GM19372 (cell line): ENCODE results near the gene MYBPH.

Experiments
- ATAC-seq: cut with Tn5 transposase; IDR thresholded peaks from one replicate; pipeline ENCODE4 v1.9.1; 2021; ENCODE audit warnings: mild to moderate bottlenecking, low read depth, moderate library complexity; ENCODE audit not compliant: unreplicated experiment

The MYBPH gene

DNA sequence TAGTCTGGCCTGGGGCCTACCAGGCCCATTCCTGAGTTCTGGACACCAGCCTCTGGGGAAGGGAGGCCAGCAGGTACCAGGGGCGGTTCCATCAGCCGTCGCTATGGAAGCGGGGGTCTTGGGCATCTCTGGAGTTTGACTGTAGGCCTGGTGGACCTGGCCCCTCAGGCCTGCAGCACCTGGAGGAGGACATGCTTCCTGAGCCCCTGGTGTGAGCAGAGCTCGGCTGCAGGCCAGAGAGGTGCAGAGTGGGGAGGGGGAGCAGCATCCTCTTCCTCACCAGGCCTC, 7.8 kb downstream of the MYBPH start:
- no peak for ATAC-seq

- no peak for ATAC-seq
These were observed 8.4 kb downstream of the MYBPH start for GRCh38 chr1:203167026-203167912.

DNA sequence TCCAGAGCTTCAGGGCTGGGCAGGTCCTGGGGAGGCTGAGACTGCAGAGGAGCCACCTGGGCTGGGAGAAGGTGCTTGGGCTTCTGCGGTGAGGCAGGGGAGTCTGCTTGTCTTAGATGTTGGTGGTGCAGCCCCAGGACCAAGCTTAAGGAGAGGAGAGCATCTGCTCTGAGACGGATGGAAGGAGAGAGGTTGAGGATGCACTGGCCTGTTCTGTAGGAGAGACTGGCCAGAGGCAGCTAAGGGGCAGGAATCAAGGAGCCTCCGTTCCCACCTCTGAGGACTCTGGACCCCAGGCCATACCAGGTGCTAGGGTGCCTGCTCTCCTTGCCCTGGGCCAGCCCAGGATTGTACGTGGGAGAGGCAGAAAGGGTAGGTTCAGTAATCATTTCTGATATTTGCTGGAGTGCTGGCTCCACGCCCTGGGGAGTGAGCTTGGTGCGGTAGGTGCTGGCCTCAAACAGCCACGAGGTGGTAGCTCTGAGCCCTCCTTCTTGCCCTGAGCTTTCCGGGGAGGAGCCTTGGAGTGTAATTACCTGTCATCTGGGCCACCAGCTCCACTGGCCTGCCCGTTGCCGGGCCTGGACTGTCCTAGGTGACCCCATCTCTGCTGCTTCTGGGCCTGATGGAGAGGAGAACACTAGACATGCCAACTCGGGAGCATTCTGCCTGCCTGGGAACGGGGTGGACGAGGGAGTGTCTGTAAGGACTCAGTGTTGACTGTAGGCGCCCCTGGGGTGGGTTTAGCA, 9.3 kb downstream of the MYBPH start:
- no peak for ATAC-seq

- no peak for ATAC-seq
These were observed 9.8 kb downstream of the MYBPH start for GRCh38 chr1:203165800-203166161.

DNA sequence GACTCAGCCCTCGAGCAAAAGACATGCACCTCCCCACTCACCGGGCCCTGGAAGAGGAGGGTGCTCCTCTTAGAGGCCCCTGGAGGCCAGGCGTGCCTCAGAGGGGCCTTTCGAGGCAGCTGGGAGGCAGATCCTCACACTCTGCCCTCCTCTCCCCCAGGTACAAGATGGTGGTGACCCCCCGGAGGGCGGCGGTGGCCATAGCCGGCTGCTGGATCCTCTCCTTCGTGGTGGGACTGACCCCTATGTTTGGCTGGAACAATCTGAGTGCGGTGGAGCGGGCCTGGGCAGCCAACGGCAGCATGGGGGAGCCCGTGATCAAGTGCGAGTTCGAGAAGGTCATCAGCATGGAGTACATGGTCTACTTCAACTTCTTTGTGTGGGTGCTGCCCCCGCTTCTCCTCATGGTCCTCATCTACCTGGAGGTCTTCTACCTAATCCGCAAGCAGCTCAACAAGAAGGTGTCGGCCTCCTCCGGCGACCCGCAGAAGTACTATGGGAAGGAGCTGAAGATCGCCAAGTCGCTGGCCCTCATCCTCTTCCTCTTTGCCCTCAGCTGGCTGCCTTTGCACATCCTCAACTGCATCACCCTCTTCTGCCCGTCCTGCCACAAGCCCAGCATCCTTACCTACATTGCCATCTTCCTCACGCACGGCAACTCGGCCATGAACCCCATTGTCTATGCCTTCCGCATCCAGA, 10.4 kb downstream of the MYBPH start:
- no peak for ATAC-seq

GRCh38 chr1:203163891-203164635, 11.6 kb downstream of the MYBPH start:
- no peak for ATAC-seq

GRCh38 chr1:203162403-203162802, 13.2 kb downstream of the MYBPH start:
- no peak for ATAC-seq

GRCh38 chr1:203161703-203162102, 13.9 kb downstream of the MYBPH start:
- no peak for ATAC-seq

GRCh38 chr1:203161175-203161574, 14.5 kb downstream of the MYBPH start:
- ATAC-seq: no peak

DNA sequence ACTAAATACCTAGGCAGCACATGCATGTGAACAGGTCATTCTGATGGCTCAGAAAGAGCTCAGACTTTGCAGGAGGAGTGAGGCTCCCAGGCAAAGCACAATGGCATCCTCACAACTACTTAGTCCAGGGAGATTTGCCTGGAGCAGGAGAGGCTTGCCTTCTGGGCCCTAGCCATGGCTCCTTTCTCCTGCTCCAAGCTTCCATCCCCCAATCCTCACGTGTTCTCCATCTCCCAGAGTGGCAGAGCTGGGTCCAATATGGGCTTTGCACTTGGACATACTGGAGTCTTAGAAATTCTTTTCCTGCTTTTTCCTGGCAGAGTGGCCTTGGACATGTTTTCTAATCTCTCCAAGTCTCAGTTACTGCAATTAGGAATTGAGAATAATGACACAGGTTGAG, 15.8 kb downstream of the MYBPH start:
- ATAC-seq: no peak

- ATAC-seq: no peak
These were observed 16.5 kb downstream of the MYBPH start for GRCh38 chr1:203158960-203159665.

DNA sequence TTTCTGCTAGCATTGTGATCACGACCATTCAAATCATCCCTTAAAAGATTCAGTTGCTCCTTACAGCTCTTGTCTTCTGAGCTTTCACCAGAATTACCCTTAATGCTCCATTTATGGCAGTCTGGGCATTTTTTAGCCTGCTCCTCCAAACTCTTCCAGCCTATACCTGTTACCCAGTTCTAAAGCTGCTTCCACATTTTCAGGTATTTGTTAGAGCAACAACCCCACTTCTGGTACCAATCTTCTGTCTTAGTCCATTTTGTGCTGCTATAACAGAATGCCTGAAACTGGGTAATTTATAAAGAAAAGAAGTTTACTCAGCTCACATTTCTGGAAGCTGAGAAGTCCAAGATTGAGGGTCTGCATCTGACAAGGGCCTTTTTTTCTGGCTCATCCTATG, 17.2 kb downstream of the MYBPH start:
- no peak for ATAC-seq

GRCh38 chr1:203156280-203156679, 19.3 kb downstream of the MYBPH start:
- no peak for ATAC-seq

DNA sequence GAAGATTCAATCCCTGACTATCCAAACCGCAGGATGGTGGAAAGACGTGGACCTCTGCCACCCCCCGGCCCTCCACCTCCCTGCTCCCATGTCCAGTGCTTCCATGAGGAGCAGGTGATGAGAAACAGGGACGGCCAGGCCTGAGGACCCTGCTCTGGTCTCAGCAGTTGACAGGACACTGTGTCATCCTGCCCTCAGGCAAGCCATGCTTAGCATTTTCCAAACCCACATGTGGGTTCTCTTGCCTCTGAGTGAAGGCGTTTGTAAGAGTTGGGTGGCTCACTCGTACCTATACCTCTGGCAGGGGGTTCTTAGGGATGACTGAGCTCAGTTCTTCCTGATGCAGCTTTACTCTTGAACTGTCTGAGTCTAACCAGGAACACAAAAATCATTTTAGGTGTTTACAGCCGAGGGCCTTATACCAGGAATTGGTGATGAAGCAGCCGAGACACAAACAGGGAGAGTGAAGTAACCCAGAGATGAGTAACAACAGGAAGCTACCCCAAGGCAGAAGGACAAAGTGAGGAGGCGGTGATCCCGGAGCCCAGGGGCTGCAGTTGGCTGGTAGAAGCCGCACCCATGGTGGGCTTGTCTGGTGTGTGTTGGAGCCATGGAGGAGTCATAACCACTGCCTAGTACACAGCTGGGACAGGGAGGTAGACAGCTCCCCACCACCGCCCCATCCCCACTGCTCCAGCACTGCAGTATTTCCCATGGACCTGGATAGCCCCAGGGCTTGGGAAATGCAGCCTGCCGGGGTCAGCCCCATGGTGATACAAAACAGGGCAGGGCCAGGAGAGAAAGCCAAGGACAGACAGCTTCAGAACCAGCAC, 21.4 kb downstream of the MYBPH start:
- no peak for ATAC-seq

- no peak for ATAC-seq
These were observed 22.3 kb downstream of the MYBPH start for GRCh38 chr1:203153051-203153988.

GRCh38 chr1:203152158-203153034, 23.2 kb downstream of the MYBPH start:
- no peak for ATAC-seq
